Activated CD8-positive, alpha-beta memory T cell treated with anti-CD3 and anti-CD28 coated beads for 36 hours (primary cell): ENCODE results near the gene AASDH. TPM values are rescaled to one million over a fixed set of nuclear protein-coding genes. Genes with fewer than 3 reads are reported as not detected.

Experiments
- CTCF ChIA-PET: fragments of 350-600 bp; sonication (Branson Sonifier 250); formaldehyde crosslinking; loops from one replicate; lab custom pipeline; 2021; ENCODE audit warnings: antibody characterized with exemption; lab: Charles Lee
- POLR2A ChIA-PET: fragments of 350-600 bp; sonication (Branson Sonifier 250); formaldehyde crosslinking; loops from one replicate; lab custom pipeline; 2021; ENCODE audit warnings: antibody characterized with exemption; lab: Charles Lee
- total RNA-seq, 2 experiments: library from RNA; stranded (reverse); gene quantifications; one replicate each; pipeline ENCODE4 v1.2.3, GENCODE V29; 2021

The AASDH gene
- total RNA-seq, 2 experiments from 2014 or later = 10.5 to 12.0 TPM

DNA sequence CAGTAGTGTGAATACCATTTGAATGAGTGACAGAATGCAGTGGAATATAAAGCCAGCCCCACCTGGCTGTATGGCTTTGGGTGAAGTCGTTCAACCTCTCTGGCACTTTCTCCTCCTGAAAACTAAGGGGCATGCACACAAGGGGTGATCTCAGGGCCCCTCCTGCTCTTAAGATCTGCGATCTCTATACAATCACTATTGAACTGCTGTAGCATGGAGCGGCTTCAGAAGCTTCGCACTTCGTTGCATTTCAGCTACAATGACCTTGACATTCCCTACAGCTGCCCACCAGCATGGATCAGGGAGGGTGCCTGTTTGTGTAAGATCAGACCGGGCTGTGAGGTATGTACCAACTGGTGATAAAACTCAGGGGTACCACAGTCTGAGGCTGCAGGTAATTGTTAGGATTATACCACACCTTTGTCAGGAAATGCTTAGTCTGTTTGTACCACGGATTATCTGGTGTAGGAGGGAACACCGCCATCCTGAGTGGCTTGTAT lies 85.2 kb downstream of the AASDH start:
- ChIA-PET CTCF (interaction anchor here (0.6 kb wide), 1 partner anchor 185 kb away, joined by 3 read pairs; no protein-coding TSS in a partner anchor), POLR2A (no interaction called here)

DNA sequence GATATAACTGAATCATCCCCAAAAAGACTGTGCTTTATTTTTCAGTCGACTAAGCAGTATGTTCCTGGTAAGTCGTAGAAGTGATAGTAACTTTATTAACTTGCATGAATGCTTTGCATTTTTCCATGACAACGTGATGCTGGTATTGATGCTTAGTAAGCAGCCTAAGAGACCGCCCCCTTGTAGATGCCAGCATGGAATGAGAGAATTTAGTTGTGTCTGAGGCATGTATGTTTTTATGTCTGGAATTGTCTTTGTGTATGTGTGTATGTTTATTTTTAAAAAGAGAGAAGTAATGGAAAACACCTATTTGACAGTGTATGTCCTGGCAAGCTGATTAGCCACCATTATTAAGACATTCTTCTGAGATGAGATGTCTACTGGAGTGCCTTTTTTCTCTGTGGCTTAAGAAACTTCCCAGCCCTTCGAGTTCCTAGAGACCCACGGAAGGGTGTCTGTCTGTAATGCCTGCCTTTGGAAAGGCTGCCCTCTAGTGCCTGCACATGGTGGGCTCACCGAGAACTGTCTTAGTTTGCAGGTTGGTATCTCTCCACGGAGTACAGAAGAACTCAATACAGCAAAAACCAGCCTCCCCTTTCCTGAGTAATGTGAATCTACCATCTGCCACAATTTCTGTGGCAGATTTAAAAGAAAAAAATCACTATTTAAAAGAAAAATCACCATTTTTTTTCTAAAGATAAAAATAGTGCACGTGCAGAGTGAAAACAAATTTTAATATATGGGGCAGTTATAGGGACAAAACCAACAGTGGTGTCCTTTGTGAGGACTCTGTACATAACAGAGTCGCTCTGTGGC lies 85.9 kb downstream of the AASDH start:
- CTCF ChIA-PET = no interaction called here
- POLR2A ChIA-PET = no interaction called here

DNA sequence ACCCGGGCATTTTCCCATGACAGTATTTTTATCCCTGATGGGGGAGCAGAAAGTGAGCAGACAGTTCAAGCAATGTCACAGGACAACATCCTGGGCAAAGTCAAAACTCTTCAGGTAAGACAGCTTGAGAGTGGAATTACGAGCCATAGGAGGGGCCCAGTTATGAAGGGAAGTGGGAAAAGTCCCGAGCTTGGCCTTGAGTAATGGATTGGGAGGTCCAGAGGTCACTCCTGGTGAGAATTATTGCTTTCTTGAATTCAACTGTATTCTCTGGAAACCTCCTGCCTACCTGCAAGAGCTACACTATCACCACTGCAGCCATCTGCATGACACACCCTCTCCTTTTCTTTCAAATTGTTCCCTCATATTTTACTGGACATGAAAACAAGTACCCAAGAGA lies 89.1 kb downstream of the AASDH start:
- CTCF ChIA-PET = no interaction called here
- POLR2A ChIA-PET = no interaction called here

DNA sequence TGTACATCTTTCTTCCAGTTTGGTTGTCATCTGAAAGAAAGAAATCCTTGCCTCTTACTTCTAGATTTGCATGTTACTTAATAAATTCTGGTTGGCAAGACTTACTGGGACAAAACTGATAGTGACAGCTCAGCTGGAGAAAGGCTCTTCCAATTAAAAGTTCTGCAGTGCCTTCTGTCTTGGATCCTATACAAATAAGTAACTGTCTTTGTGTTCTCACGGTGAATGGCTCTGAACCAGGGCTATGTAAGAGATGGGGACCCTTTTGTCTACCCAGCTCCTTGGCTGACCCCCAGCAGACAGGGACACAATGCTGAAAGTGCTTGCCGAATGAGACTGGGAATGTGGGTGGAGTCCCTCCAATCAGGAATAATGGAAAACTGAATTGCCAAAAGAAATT lies 89.5 kb downstream of the AASDH start:
- ChIA-PET CTCF (no interaction called here), POLR2A (no interaction called here)

DNA sequence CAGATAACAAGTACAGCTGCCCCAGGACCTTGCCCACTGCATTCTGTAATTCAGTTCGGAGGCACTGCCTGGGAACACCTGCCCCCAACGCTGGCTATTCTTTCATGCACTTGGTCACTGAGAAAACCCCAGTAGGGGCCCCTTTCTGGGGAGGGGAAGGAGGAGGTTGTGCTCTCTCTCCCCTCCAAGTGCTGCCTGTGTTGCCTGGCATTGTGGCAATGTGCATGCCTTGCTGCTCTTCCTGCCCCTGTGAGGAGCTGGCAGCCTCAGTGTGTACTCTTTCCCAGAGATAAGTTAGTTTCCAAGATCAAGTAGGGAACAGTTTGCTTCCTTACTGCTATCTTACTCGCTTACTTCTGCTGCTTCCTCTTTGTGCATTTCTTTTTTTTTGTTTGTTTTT lies 90.8 kb downstream of the AASDH start:
- POLR2A ChIA-PET = no interaction called here
- CTCF ChIA-PET = no interaction called here

DNA sequence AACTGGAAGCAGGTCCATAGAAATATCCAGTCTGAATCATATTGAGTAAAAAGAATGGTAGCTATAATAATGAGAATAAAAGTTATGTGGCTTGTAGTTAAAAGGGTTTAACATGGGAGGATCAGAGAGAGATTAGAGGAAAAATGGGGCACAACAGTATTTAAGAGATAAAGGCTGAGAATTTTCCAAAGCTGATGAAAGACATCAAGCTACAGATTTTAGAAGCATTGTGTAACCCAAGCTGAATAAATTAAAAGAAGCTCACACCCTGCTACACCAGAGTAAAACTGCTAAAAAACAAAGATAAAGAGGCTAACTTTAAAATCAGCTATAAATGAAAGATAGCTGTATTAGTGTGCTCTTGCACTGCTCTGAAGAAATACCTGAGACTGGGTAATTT lies 94.2 kb downstream of the AASDH start:
- POLR2A ChIA-PET = no interaction called here
- CTCF ChIA-PET = no interaction called here

DNA sequence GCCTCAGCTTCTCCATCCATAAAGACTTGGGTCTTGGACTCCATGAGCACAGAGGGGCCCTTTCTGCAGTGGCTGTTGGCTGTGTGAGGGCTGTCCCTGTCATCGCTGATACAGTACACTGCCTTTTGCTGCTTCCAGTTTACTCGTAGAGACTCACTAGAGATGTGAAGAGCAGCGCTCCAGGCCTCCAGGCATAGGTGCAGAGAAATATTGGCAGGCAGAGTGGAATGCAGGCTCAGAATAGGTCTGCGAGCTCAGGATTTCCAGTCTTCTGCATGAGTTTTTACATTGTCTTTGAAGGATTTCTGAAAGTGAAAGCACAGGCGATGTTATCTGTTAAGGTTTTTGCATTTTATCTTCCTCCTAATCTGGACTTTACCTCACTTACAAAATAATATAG lies 97.4 kb downstream of the AASDH start:
- ChIA-PET POLR2A (no interaction called here), CTCF (no interaction called here)

DNA sequence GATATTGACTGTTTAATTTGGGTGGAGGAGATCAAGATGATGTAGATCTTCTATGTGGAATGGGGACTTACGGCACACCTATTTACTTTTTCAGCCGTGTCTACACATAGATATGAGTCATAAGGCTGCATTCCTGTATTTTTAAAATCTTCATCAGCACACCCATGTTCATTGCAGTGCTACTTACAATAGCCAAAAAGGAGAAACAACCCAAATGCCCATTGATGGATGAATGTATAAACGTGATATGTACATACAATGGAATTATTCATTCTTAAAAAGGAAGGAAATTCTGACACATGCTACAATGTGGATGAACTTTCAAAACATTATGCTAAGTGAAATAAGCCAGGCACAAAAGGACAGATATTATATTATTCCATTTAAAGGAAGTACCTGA lies 98.6 kb downstream of the AASDH start:
- POLR2A ChIA-PET = no interaction called here

More for the DNA sequence above, 98.6 kb downstream of the AASDH start:
- CTCF ChIA-PET = no interaction called here

Other genes starting within 250 kb of the AASDH start
- 10 to 100 TPM; 64.7 to 69.3 TPM for gene PPAT, start 48.1 kb upstream of the AASDH start, total RNA-seq
- 100 to 1,000 TPM; 395 to 407 TPM for gene PAICS, start 48.8 kb upstream of the AASDH start, total RNA-seq
- gene SRP72, start 80.1 kb upstream of the AASDH start, total RNA-seq = 100 to 1,000 TPM; 198 to 202 TPM
- gene ARL9, start 118.3 kb upstream of the AASDH start, total RNA-seq = under 1 TPM; 0.15 to 0.42 TPM